Suprapubic skin (tissue), 4 donors: ENCODE measurements around the gene IL36A. TPM values are rescaled to one million over a fixed set of nuclear protein-coding genes. Genes with fewer than 3 reads are reported as not detected.
A peak's percentile ranks its signal among the peaks of the same experiment; 100 is the strongest.

Experiments used
- DNase-seq, 2 donors: peaks; one replicate each; pipeline ENCODE4 v3.0.0-alpha.2; 2019; ENCODE audit warnings: low spot score in 2 of 2
- H3K27ac ChIP-seq: fragments of 200-600 bp; sonication (generic); one replicate; pipeline ENCODE4 v1.5.1; 2019
- H3K27me3 ChIP-seq: fragments of 200-600 bp; sonication (generic); one replicate; pipeline ENCODE4 v1.5.1; 2019
- H3K36me3 ChIP-seq: fragments of 200-600 bp; sonication (generic); one replicate; pipeline ENCODE4 v1.5.1; 2019
- H3K4me1 ChIP-seq: fragments of 200-600 bp; sonication (generic); one replicate; pipeline ENCODE4 v1.5.1; 2019
- H3K4me3 ChIP-seq: fragments of 200-600 bp; sonication (generic); one replicate; pipeline ENCODE4 v1.5.1; 2019; ENCODE audit warnings: mild to moderate bottlenecking
- H3K9me3 ChIP-seq: fragments of 200-600 bp; sonication (generic); one replicate; pipeline ENCODE4 v1.5.1; 2019
- CTCF ChIP-seq, 2 donors: fragments of 200-600 bp in 1 of 2; fragments of 450-650 bp in 1 of 2; sonication (generic) in 1 of 2; IDR thresholded peaks; one replicate each; pipeline ENCODE4 v1.5.1; 2016 to 2019; ENCODE audit warnings: antibody characterized with exemption in 2 of 2, mild to moderate bottlenecking in 1 of 2, moderate library complexity in 1 of 2
- EP300 ChIP-seq: sonication (generic); formaldehyde crosslinking; IDR thresholded peaks from one replicate; pipeline ENCODE4 v1.6.1; 2017; ENCODE audit warnings: antibody characterized with exemption
- POLR2A ChIP-seq, 2 donors: fragments of 450-650 bp; IDR thresholded peaks; one replicate each; pipeline ENCODE4 v1.6.1; 2017; ENCODE audit warnings: antibody characterized with exemption in 2 of 2, mild to moderate bottlenecking in 2 of 2, moderate library complexity in 2 of 2
- POLR2AphosphoS5 ChIP-seq, 3 donors: sonication (generic); formaldehyde crosslinking; IDR thresholded peaks; one replicate each; pipeline ENCODE4 v1.6.1; 2017; ENCODE audit warnings: antibody characterized with exemption in 3 of 3
- WGBS: methylation state at CpG from one replicate; pipeline ENCODE4 v1.1.5; 2018; 5-methylcytosine and 5-hydroxymethylcytosine counted together
- total RNA-seq, 4 donors: library from RNA; depleted of rRNA; stranded (reverse); fragments of >200 nt; gene quantifications; one replicate each; pipeline ENCODE4 v1.1.0, GENCODE V29; 2016

The IL36A gene
- not detected for total RNA-seq

GRCh38 chr2:113005030-113005509 lies at the start of gene IL36A:
Gene IL36A, plus strand, starts transcription at chr2:113005459. Its CDS starts 413 bp downstream, at chr2:113005872.
- H3K27ac ChIP-seq = no peak within 1 kb of the TSS
- no peaks in the 10 kb centered on the region for H3K27me3 ChIP-seq
- H3K9me3 ChIP-seq = no peaks in the 10 kb centered on the region
- no peaks in the 10 kb centered on the region for H3K4me1 ChIP-seq
- H3K4me3 ChIP-seq = no peak within 1 kb of the TSS
- no peak for DNase-seq
- no peaks in the 10 kb centered on the region for H3K36me3 ChIP-seq
- no peak for TF ChIP-seq POLR2AphosphoS5 (IDR thresholded peaks at IDR 0.05)
- TF ChIP-seq EP300 = no peak
- no peak for TF ChIP-seq CTCF (IDR thresholded peaks at IDR 0.05)
- no peak for TF ChIP-seq POLR2A (IDR thresholded peaks at IDR 0.05)
- 87% methylated on average over 3 of the region's 3 CpGs for WGBS

GRCh38 chr2:112957511-112957910 lies 47.7 kb upstream of the IL36A start:
- DNase-seq = no peak
- 90% methylated on average over 3 of the region's 3 CpGs for WGBS

GRCh38 chr2:112958428-112959108 lies 46.7 kb upstream of the IL36A start:
- no peaks in the 10 kb centered on the region for H3K4me1 ChIP-seq
- no peaks in the 10 kb centered on the region for H3K27me3 ChIP-seq
- no peak overlapping the region for H3K4me3 ChIP-seq
- 60% methylated on average over 9 of the region's 9 CpGs for WGBS
- no peaks in the 10 kb centered on the region for H3K9me3 ChIP-seq
- H3K27ac ChIP-seq = no peak overlapping the region
- TF ChIP-seq EP300 (no peak), POLR2AphosphoS5 (IDR thresholded peaks at IDR 0.05) (no peak), POLR2A (IDR thresholded peaks at IDR 0.05) (no peak), CTCF (IDR thresholded peaks at IDR 0.05) (peak; percentile 7 to 75)
- no peaks in the 10 kb centered on the region for H3K36me3 ChIP-seq
- DNase-seq = no peak

More at GRCh38 chr2:112957511-112957910, 47.7 kb upstream of the IL36A start:
- Histone ChIP-seq H3K4me3 (no peak overlapping the region), H3K9me3 (no peaks in the 10 kb centered on the region), H3K36me3 (no peaks in the 10 kb centered on the region), H3K27ac (no peak overlapping the region), H3K4me1 (no peaks in the 10 kb centered on the region), H3K27me3 (no peaks in the 10 kb centered on the region)
- TF ChIP-seq CTCF (IDR thresholded peaks at IDR 0.05) (no peak), POLR2AphosphoS5 (IDR thresholded peaks at IDR 0.05) (no peak), EP300 (no peak), POLR2A (IDR thresholded peaks at IDR 0.05) (no peak)

- no peak overlapping the region for H3K4me3 ChIP-seq
- DNase-seq = no peak
- H3K4me1 ChIP-seq = no peaks in the 10 kb centered on the region
- TF ChIP-seq POLR2A (IDR thresholded peaks at IDR 0.05) (no peak), POLR2AphosphoS5 (IDR thresholded peaks at IDR 0.05) (no peak), EP300 (no peak), CTCF (IDR thresholded peaks at IDR 0.05) (no peak)
- WGBS = 71% methylated on average over 14 of the region's 14 CpGs
- no peaks in the 10 kb centered on the region for H3K36me3 ChIP-seq
- H3K27ac ChIP-seq = no peak overlapping the region
- H3K9me3 ChIP-seq = no peaks in the 10 kb centered on the region
- no peaks in the 10 kb centered on the region for H3K27me3 ChIP-seq
These were observed 46.0 kb upstream of the IL36A start for GRCh38 chr2:112959109-112959812.

GRCh38 chr2:112960230-112960825 lies 44.9 kb upstream of the IL36A start:
- no peaks in the 10 kb centered on the region for H3K4me1 ChIP-seq
- no peak overlapping the region for H3K27ac ChIP-seq
- no peaks in the 10 kb centered on the region for H3K9me3 ChIP-seq
- WGBS = 77% methylated on average over 2 of the region's 2 CpGs
- H3K36me3 ChIP-seq = no peaks in the 10 kb centered on the region
- no peak for DNase-seq
- no peak overlapping the region for H3K4me3 ChIP-seq
- no peaks in the 10 kb centered on the region for H3K27me3 ChIP-seq
- TF ChIP-seq CTCF (IDR thresholded peaks at IDR 0.05) (no peak), POLR2AphosphoS5 (IDR thresholded peaks at IDR 0.05) (no peak), EP300 (no peak), POLR2A (IDR thresholded peaks at IDR 0.05) (no peak)
